ENCODE data around the gene RPP25L.
A peak's percentile ranks its signal among the peaks of the same experiment; 100 is the strongest.

The RPP25L gene

DNA sequence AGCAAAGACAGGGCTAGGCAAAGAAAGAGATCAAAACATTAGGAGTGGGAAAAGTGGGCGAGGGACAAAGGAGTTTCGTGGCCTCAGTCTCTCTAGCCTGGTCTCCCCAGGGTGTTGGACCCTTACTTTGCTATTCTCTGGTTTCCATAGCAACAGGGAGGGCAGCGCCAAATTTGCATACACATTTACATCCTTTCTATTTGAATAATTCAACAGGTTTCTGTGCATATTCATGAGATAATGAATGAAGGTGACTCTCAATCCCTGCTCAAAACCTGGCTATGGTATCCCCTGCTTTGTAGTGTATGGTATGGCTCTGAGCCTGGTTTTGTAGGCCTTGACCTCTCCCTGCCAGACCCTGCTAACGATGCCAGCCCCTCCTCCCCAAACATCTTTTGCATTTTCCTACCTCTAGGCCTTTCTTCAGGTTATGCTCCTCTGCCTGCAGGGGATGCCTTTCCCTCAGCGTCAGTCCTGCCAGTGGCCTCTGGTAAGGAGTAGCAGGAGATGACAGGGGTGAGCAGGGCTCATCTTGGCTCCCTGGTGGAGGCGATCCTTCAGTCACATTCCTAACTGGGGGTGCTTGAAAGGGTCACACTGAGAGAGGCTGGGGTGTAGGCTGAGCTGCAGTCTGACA lies 9.8 kb downstream of the RPP25L start:
- no peak for TF ChIP-seq CTCF (IDR thresholded peaks at IDR 0.05)

DNA sequence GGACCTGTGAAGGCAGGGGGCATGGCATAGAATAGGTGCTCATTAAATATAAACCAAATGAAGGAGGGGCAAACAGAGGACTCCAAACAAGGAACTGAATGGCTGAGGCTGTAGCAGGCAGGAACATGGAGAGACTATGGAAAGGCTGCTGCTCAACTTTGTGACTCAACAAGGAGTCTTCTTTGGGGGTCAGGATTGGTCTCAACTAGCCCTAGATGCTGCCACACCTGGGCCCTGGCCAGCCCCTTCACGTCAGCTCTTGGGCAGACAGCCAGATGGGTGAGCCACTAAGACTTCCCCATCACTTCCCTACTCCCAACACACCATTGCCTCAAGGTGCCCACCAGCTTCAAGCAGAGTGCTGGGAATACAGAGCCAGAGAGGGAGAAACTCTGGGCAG lies 11.0 kb downstream of the RPP25L start:
- no peak for TF ChIP-seq CTCF (IDR thresholded peaks at IDR 0.05)

DNA sequence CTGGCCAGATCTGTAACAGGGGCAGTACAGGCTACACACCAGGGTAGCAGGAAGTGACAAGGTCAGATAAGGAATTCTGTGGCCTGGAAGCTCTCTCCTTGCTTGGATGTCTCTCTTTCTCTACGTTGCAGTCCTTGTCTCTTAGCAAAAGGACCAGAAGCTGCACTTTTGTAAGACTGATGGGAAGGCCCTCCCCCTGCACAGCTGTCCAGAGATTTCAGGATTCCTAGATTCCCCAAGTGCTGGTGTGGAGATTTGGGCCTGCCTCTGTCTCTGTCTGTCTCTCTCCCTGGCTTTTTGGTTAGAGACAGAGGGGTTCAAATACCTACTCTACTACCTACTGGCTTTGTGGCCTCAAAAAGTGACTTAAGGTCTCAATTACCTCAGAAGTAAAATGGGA lies 12.4 kb downstream of the RPP25L start:
- TF ChIP-seq CTCF (IDR thresholded peaks at IDR 0.05), result no peak

DNA sequence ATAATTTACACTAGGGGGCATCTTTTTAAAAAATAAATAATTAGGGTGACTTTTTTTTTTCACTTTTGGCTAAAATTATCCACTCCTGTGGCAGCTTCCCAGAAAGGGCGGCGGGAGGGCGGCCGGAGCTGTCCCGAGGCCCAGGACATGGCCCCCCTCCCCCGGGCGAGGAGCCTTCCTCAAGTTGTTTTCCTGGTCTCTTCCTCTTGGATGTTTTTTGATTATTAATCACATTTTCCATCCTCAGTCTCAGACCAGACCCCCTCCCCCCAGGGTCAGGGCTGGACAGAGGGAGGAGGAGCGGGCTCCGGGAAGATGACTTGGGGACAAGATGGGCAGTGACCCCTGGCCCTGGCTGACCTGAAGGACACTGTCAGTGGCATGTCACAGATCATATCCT lies 17.7 kb downstream of the RPP25L start:
- no peak for TF ChIP-seq CTCF (IDR thresholded peaks at IDR 0.05)

GRCh38 chr9:34592895-34593601 lies 18.8 kb downstream of the RPP25L start:
- no peak for TF ChIP-seq CTCF (IDR thresholded peaks at IDR 0.05)

- TF ChIP-seq CTCF (IDR thresholded peaks at IDR 0.05), result peak; percentile 40
These were observed 19.7 kb downstream of the RPP25L start for GRCh38 chr9:34591917-34592866.

- peak; percentile 93 for TF ChIP-seq CTCF (IDR thresholded peaks at IDR 0.05)
These were observed 20.5 kb downstream of the RPP25L start for GRCh38 chr9:34591248-34591916.
